GM13977 (cell line): ENCODE data around the gene UQCC3.
"Not testable (repeated sequence)": the region's sequence is repeated elsewhere in the genome, so short reads cannot be mapped to it uniquely, and the experiment has no call there.

ENCODE experiments used
- DNase-seq: peaks from one replicate; pipeline ENCODE4 v3.0.0; 2012; ENCODE audit warnings: low spot score
- in situ Hi-C: fragments of 300-500 bp; cut with MboI; formaldehyde crosslinking; loops from one replicate; pipeline ENCODE4 v1.12.0; 2022; ENCODE audit warnings: low sequenced_read_pairs, low pct_unique_long_range_greater_than_20kb, mixed read lengths, inconsistent platforms; ENCODE audit not compliant: unreplicated experiment
- TF ChIP-seq, protein P1 (sequence below): IDR thresholded peaks from 2 replicates; pipeline ENCODE4 v1.5.1; 2012; ENCODE audit warnings: mild to moderate bottlenecking, control low read depth; ENCODE audit not compliant: insufficient read depth; ENCODE audit errors: extremely low read depth, missing control alignments

The UQCC3 gene

DNA sequence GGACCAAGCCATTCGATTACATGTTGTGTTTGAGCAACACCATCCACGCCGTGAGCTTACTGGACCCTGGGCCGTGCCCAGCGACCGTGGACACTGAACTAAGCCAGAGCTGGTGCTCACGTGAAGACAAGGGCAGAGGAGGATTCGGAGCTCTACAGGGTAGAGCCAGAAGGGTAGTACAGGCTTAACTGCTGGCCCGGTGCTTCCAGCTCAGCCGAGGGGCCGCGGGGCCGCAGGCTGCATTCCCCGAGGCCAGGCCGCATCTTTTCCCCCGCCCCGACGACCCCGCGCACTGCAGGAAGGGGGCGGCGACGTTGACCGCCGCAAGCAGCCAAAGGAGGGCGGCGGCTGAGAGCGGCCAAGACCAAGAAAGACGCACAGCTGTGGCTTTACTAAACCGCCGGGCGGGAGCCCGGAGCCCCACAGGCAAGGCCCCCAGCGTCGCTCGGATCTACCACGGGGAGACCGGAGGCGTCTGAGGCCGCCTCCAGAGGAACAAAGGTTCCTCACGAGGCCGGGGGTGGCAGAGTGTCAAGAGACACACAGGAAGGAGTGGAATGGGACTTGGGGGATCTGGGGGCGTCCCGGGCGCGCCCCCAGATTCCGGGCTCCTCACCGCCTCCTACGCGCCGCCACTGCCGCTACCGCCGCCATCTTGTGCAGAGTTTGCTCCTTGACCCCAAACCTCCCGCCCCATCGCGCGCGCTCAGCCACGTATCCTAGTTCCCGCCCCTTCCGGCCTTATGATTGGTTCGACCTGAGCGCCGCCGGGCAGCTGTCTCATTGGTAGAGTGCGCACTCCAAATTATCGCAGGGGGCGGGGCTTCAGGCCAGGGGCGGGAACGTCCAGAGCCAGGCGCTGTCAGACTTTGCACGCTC, 25.3 kb upstream of the UQCC3 start, which contains the start of gene GANAB:
Gene GANAB, minus strand, starts transcription at position 668 of the 879 bp plus-strand sequence. Its CDS starts 14 bp downstream, at position 654.
- in situ Hi-C loops, result no loop called here

DNA sequence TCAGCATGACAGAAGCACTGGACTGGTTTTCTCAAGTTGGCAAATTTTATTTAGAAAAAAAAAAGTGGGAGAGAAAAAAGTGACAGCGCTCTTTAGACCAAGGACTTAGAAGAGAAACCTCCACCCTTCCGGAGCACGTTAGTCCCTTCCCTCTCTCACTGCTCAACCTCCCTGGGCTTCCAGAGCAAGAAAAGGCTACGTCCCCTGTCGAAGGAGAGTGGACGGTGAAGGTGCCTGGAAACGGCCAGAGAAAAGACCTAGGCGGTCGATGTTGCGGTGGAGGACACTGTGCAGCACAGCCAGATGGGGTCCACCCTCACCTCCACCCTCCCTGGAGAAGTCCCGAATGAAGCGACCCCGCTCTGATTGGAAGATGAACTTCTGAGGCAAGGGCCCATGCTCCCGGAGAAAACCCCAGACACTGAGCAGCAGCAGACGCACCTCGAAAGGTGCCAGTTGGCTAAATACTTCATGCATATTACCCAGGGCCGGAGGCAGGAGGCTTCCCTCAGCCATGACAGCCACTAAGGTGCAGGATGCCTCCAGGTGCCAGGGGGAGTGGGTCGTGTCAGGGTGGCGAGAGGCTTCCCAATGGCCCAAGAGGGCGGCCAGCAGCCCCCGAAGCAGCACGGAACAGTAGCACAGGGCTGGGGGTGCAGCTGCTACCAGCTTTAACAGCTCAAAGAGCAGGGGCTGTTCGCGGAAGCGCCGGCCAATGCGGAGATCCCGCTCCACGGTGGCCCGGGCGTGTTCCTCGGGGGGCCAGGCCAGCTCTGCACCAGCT, 24.5 kb upstream of the UQCC3 start:
- in situ Hi-C loops, result no loop called here
- TF ChIP-seq, protein P1, sequence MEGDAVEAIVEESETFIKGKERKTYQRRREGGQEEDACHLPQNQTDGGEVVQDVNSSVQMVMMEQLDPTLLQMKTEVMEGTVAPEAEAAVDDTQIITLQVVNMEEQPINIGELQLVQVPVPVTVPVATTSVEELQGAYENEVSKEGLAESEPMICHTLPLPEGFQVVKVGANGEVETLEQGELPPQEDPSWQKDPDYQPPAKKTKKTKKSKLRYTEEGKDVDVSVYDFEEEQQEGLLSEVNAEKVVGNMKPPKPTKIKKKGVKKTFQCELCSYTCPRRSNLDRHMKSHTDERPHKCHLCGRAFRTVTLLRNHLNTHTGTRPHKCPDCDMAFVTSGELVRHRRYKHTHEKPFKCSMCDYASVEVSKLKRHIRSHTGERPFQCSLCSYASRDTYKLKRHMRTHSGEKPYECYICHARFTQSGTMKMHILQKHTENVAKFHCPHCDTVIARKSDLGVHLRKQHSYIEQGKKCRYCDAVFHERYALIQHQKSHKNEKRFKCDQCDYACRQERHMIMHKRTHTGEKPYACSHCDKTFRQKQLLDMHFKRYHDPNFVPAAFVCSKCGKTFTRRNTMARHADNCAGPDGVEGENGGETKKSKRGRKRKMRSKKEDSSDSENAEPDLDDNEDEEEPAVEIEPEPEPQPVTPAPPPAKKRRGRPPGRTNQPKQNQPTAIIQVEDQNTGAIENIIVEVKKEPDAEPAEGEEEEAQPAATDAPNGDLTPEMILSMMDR, result no peak
- no peak for DNase-seq

More for the DNA sequence above, 25.3 kb upstream of the UQCC3 start, which contains the start of gene GANAB:
- TF ChIP-seq, protein P1, result no peak
- DNase-seq, result peak; percentile 100

- in situ Hi-C loops, result no loop called here
- TF ChIP-seq, protein P1, result no peak
These were observed 23.9 kb upstream of the UQCC3 start for GRCh38 chr11:62647609-62648005.

GRCh38 chr11:62648185-62648966, 23.1 kb upstream of the UQCC3 start:
- no peak for DNase-seq
- in situ Hi-C loops, result no loop called here
- TF ChIP-seq, protein P1, result no peak

More at GRCh38 chr11:62647609-62648005, 23.9 kb upstream of the UQCC3 start:
- no peak for DNase-seq

- no peak for DNase-seq
- in situ Hi-C loops, result no loop called here
- TF ChIP-seq, protein P1, result no peak
These were observed 22.5 kb upstream of the UQCC3 start for GRCh38 chr11:62648967-62649364.

DNA sequence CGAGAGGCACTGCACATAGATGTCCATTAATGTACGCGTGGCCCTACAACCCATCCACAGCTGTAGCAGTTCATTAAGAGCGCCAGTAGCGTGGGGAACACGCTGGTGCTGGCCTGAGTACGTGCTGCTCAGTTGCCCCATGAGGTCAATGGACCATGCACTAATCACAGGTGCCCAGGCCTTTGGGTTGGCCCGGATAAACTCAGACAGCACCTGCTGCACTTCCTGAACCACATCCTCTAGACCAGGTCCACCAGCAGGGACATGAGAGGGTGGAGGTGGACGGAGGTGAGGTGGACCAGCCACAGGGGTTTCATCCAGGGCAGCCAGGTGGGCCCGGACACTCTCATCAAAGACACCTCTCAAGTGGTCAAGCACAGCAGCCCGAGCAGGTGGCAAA, 22.0 kb upstream of the UQCC3 start:
- TF ChIP-seq, protein P1, result no peak
- in situ Hi-C loops, result no loop called here
- no peak for DNase-seq

DNA sequence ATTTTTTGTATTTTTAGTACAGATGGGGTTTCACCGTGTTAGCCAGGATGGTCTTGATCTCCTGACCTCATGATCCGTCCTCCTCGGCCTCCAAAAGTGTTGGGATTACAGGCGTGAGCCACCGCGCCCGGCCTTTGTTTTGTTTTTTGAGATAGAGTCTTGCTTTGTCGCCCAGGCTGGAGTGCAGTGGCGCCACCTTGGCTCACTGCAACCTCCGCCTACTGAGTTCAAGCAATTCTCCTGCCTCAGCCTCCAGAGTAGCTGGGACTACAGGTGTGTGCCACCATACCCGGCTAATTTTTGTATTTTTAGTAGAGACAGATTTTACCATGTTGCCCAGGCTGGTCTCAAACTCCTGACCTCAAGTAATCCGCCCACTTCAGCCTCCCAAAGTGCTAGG, 21.2 kb upstream of the UQCC3 start:
- in situ Hi-C loops, DNase-seq: not testable (repeated sequence)
